ENCODE data around the gene ZNF594.
"Not testable (repeated sequence)": the region's sequence is repeated elsewhere in the genome, so short reads cannot be mapped to it uniquely, and the experiment has no call there.

The ZNF594 gene

DNA sequence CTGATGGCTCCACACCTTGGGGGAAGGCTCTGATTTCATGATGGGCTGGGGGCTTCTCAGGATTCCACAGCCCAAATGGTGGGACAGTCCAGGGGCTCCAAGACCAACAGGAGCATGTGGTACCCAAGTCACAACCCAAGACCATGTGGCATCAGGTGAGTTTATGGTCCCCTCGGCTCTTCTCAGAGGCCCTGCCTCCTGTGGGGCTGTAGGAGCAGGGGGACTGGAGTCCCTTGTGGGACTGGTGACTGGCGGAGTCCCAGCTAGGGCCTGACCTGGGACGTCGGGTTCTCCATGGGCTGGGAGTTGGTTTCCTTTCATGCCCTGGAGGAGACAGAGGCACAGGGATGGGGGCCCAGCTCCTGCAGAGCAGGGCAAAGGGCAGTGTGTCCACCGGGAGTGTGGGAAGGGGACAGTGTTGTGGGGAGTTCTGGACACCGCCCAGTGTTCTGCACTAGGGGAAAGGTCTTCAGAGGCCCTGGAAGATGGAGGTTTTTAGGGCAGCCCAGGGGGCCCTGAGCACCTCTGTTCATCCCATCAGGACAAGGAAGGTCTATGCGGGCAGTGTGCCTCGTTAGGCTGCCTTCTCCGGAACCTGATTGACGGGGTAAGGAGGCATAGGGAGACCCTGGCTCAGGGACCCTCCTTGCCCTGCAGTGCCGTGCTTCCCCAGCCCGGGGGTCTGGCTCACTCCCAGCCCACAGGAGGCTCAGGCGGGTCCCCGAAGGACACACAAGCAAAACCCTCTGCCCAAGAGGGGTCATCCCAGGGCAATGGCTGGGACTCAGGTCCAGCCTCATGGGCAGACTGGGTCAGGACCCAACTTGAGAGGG lies 54.9 kb downstream of the ZNF594 start:
- not testable (repeated sequence) for DNase-seq (ENCODE audit: low spot score)

DNA sequence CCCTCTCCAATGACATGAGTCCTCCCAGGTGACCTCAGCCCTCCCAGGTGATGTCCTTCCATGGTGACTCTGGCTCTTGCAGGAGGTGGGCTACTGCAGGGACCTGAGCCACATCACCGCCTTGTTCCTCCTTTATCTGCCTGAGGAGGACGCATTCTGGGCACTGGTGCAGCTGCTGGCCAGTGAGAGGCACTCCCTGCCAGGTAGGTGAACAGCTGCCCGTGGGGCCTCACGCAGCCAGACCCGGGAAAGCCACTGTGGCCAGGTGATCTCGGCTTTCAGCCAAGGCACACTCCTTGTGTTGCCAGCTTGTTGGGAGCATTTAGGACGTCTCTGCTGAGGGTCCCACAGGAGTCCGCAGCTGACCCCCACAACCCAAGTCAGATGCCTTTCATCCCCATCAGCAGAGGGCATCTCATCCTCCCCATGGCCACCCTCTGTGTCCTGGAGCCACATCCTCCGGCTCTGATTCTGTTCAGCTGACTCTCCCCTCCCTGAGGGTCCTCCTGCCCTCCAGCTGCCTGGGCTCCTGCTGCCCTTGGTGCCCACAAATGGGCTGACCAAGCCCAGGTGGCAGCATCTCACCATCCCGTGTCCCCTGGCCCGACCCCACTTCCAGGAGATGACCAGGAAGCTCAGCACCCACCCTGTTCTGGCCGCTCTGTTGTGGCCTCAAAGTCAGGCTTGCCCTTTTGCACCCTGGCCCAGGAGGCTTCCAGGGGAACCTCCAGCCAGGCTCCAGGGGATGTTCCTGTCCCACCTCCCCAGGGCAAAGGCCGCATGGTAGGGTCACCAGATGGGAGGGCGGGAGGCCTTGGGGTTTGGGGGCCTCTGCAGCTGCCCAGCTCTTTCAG lies 55.7 kb downstream of the ZNF594 start:
- no peak for DNase-seq (ENCODE audit: low spot score)

- DNase-seq (ENCODE audit: low spot score): not testable (repeated sequence)
Measured at GRCh38 chr17:5135131-5135712, 56.4 kb downstream of the ZNF594 start.

GRCh38 chr17:5134571-5134970 lies 57.1 kb downstream of the ZNF594 start:
- DNase-seq (ENCODE audit: low spot score): not testable (repeated sequence)

DNA sequence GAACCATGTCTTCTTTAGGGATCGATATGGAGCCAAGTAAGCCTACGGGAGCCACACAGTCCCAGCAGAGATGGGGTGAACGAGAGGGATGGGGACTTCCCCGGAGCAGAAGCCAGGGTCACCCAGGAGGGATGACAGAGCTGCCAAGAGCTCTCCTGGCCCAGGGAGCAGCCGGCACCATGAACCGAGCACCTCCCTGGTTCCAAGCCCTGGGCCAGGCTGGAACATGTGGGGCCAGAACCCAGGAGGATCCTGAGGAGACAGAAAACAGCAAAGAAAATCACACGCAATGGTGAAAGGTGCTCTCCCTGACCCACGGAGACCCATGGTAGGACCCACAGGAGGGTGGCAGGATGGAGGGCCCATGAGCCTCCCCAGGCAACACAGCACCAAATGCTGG lies 57.7 kb downstream of the ZNF594 start:
- not testable (repeated sequence) for DNase-seq (ENCODE audit: low spot score)

- no peak for DNase-seq (ENCODE audit: low spot score)
Measured at GRCh38 chr17:5133311-5133710, 58.4 kb downstream of the ZNF594 start.

- not testable (repeated sequence) for DNase-seq (ENCODE audit: low spot score)
Measured at GRCh38 chr17:5132503-5133225, 59.0 kb downstream of the ZNF594 start.

- not testable (repeated sequence) for DNase-seq (ENCODE audit: low spot score)
Measured at GRCh38 chr17:5131799-5132502, 59.7 kb downstream of the ZNF594 start.

GRCh38 chr17:5131146-5131715 lies 60.4 kb downstream of the ZNF594 start:
- DNase-seq (ENCODE audit: low spot score): no peak

DNA sequence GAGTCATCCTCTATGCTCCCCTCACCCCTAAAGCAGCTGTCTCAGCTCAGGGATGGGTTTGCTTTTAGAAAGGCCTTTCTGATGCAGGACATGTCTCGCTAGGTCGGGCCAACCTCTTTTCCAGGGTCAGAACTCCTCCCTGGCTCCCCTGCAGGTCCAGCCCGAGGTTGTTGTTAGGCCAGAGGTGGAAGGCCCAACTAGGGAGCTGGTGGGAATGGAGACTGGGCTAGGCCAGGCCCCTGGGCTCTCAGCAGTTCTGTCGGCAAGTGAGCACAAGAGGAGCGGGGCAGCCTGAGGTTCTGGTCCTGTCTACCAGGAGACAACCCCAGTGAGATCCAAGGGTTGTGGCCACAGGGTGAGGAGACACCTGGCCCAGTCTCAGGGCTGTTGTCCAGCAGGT lies 61.0 kb downstream of the ZNF594 start:
- DNase-seq (ENCODE audit: low spot score): not testable (repeated sequence)

DNA sequence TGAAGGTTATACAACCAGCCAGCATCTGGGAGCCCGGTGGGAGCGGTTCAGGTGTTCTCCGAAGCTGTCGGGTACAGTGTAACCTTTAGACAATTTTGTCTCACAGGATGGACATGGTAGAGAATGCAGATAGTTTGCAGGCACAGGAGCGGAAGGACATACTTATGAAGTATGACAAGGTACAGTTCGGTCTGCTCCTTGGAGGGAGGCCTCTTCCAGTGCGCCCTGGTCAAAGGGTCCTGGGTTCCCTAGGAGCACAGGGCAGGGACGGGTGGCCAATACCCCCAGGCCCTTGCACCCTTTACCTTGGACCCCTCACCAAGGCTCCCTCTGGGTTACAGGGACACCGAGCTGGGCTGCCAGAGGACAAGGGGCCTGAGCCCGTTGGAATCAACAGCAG lies 61.4 kb downstream of the ZNF594 start:
- DNase-seq (ENCODE audit: low spot score): not testable (repeated sequence)

- not testable (repeated sequence) for DNase-seq (ENCODE audit: low spot score)
Measured at GRCh38 chr17:5129770-5130169, 61.9 kb downstream of the ZNF594 start.
